H1 (cell line): ENCODE results near the gene LCT. TPM values are rescaled to one million over a fixed set of nuclear protein-coding genes. Genes with fewer than 3 reads are reported as not detected.

ENCODE experiments used
- CTCF ChIA-PET: fragments of 300-600 bp; sonication (Branson Sonifier 250); formaldehyde crosslinking; loops from one replicate; lab custom pipeline; 2021; ENCODE audit not compliant: partially characterized antibody; lab: Charles Lee
- POLR2A ChIA-PET: fragments of 300-600 bp; sonication (Branson Sonifier 250); formaldehyde crosslinking; loops from one replicate; lab custom pipeline; 2021; ENCODE audit warnings: inconsistent platforms; ENCODE audit not compliant: partially characterized antibody; lab: Charles Lee
- DNase-seq, 2 experiments: peaks; one replicate each; pipeline versions ENCODE4 v3.0.0 to v3.0.0-alpha.2; 2010 to 2022; ENCODE audit warnings: low spot score in 2 of 2, low read depth in 1 of 2, mixed read lengths in 1 of 2
- FAIRE-seq: peaks from 2 replicates; lab custom pipeline; 2011; peaks lifted over from hg19 to GRCh38; lab: Jason Lieb, UNC
- H2AFZ ChIP-seq: 2 replicates; pipeline ENCODE4 v1.8.1; 2012; ENCODE audit warnings: low read length, inconsistent platforms
- H2AK5ac ChIP-seq: 2 replicates; pipeline ENCODE4 v1.6.1; 2013; ENCODE audit warnings: low read depth, low read length
- H2BK120ac ChIP-seq: replicated peaks from 2 replicates; pipeline ENCODE3; 2013; ENCODE audit warnings: low read depth, low read length, inconsistent platforms
- H2BK12ac ChIP-seq: 2 replicates; pipeline ENCODE4 v1.6.1; 2013; ENCODE audit warnings: low read depth, low read length
- H2BK15ac ChIP-seq: 2 replicates; pipeline ENCODE4 v1.6.1; 2013; ENCODE audit warnings: low read length
- H2BK20ac ChIP-seq: 2 replicates; pipeline ENCODE4 v1.6.1; 2013; ENCODE audit warnings: low read length
- H2BK5ac ChIP-seq: 2 replicates; pipeline ENCODE4 v1.6.1; 2013; ENCODE audit warnings: low read depth, low read length
- H3K14ac ChIP-seq: 2 replicates; pipeline ENCODE4 v1.6.1; 2013; ENCODE audit warnings: inconsistent platforms; ENCODE audit not compliant: insufficient read length
- H3K18ac ChIP-seq: 2 replicates; pipeline ENCODE4 v1.6.1; 2013; ENCODE audit warnings: low read length; ENCODE audit errors: extremely low read depth
- H3K23ac ChIP-seq: 2 replicates; pipeline ENCODE4 v1.6.1; 2013; ENCODE audit warnings: inconsistent platforms; ENCODE audit not compliant: insufficient read length
- H3K23me2 ChIP-seq: 2 replicates; pipeline ENCODE4 v1.6.1; 2013; ENCODE audit warnings: low read depth, low read length
- H3K27ac ChIP-seq: 2 replicates; pipeline ENCODE4 v1.6.1; 2011; ENCODE audit warnings: low read depth, low read length, inconsistent platforms
- H3K27me3 ChIP-seq, 4 experiments: replicated peaks in 1 of 4; 1 replicate in 1 of 4; 2 replicates in 3 of 4; pipeline versions ENCODE4 v1.6.1 to v1.8.1; 2011 to 2013; ENCODE audit warnings: low read length in 3 of 4, mild to moderate bottlenecking in 3 of 4, inconsistent platforms in 2 of 4, mixed read lengths in 2 of 4, moderate library complexity in 1 of 4; ENCODE audit not compliant: control insufficient read depth in 3 of 4, insufficient read depth in 3 of 4; ENCODE audit errors: extremely low read depth in 1 of 4
- H3K36me3 ChIP-seq, 4 experiments: 2 replicates each; pipeline versions ENCODE4 v1.6.1 to v1.8.1; 2011 to 2013; ENCODE audit warnings: mild to moderate bottlenecking in 4 of 4, low read length in 3 of 4, moderate library complexity in 2 of 4, control low read depth in 1 of 4, inconsistent platforms in 1 of 4; ENCODE audit not compliant: insufficient read depth in 4 of 4, control insufficient read depth in 2 of 4
- H3K4ac ChIP-seq: replicated peaks from 2 replicates; pipeline ENCODE3; 2013; ENCODE audit warnings: low read length, low read depth, mixed read lengths, inconsistent platforms; ENCODE audit not compliant: insufficient read length
- H3K4me1 ChIP-seq, 4 experiments: replicated peaks in 1 of 4; 1 replicate in 1 of 4; 2 replicates in 3 of 4; pipeline versions ENCODE4 v1.6.1 to v1.8.1; 2011 to 2013; ENCODE audit warnings: low read length in 3 of 4, inconsistent platforms in 2 of 4, mixed read lengths in 1 of 4; ENCODE audit not compliant: insufficient read depth in 4 of 4, control insufficient read depth in 3 of 4
- H3K4me2 ChIP-seq, 2 experiments: 2 replicates each; pipeline versions ENCODE4 v1.6.1 to v1.8.1; 2011 to 2013; ENCODE audit warnings: low read depth in 2 of 2, low read length in 2 of 2, control low read depth in 1 of 2, inconsistent platforms in 1 of 2, mild to moderate bottlenecking in 1 of 2; ENCODE audit not compliant: insufficient read depth in 1 of 2
- H3K4me3 ChIP-seq, 4 experiments: fragments of 200-600, 300-600 bp in 1 of 4; sonication (generic), shearing (Covaris generic), sonication (Bioruptor Twin) in 1 of 4; 2 replicates each; pipeline versions ENCODE4 v1.5.1 to v1.8.1; 2011 to 2016; ENCODE audit warnings: low read length in 4 of 4, low read depth in 3 of 4, control low read depth in 2 of 4, inconsistent platforms in 2 of 4, mild to moderate bottlenecking in 2 of 4, mixed read lengths in 1 of 4, moderate library complexity in 1 of 4; ENCODE audit not compliant: insufficient read depth in 2 of 4; ENCODE audit errors: extremely low read depth in 1 of 4
- H3K56ac ChIP-seq: replicated peaks from 2 replicates; pipeline ENCODE3; 2013; ENCODE audit warnings: low read depth, mild to moderate bottlenecking, mixed read lengths, low read length, inconsistent platforms; ENCODE audit not compliant: insufficient read length
- H3K79me1 ChIP-seq: 2 replicates; pipeline ENCODE4 v1.6.1; 2013; ENCODE audit warnings: low read depth, low read length, control low read depth
- H3K79me2 ChIP-seq, 2 experiments: 2 replicates each; pipeline versions ENCODE4 v1.6.1 to v1.8.1; 2012 to 2013; ENCODE audit warnings: low read length in 2 of 2, mild to moderate bottlenecking in 2 of 2, inconsistent platforms in 1 of 2; ENCODE audit not compliant: insufficient read depth in 2 of 2, control insufficient read depth in 1 of 2
- H3K9ac ChIP-seq, 4 experiments: replicated peaks in 1 of 4; 1 replicate in 1 of 4; 2 replicates in 3 of 4; pipeline versions ENCODE4 v1.6.1 to v1.8.1; 2011 to 2013; ENCODE audit warnings: low read depth in 3 of 4, low read length in 3 of 4, control low read depth in 2 of 4, mild to moderate bottlenecking in 2 of 4, moderate library complexity in 2 of 4, inconsistent platforms in 1 of 4; ENCODE audit errors: extremely low read depth in 1 of 4
- H3K9me3 ChIP-seq, 2 experiments: 2 replicates each; pipeline versions ENCODE4 v1.6.1 to v1.8.1; 2012 to 2013; ENCODE audit warnings: mild to moderate bottlenecking in 2 of 2, moderate library complexity in 2 of 2, control low read depth in 1 of 2, inconsistent platforms in 1 of 2, low read depth in 1 of 2, low read length in 1 of 2, mixed read lengths in 1 of 2; ENCODE audit not compliant: insufficient read depth in 2 of 2
- H4K20me1 ChIP-seq, 2 experiments: replicated peaks in 1 of 2; 2 replicates each; pipeline versions ENCODE3 to v1.8.1; 2011 to 2013; ENCODE audit warnings: inconsistent platforms in 2 of 2, low read length in 2 of 2, mild to moderate bottlenecking in 1 of 2; ENCODE audit not compliant: insufficient read depth in 2 of 2, control insufficient read depth in 1 of 2
- H4K5ac ChIP-seq: 2 replicates; pipeline ENCODE4 v1.6.1; 2013; ENCODE audit warnings: low read length, low read depth, mixed read lengths, inconsistent platforms; ENCODE audit not compliant: insufficient read length
- H4K8ac ChIP-seq: 2 replicates; pipeline ENCODE4 v1.8.0; 2013; ENCODE audit warnings: mild to moderate bottlenecking, moderate library complexity, low read length, inconsistent platforms; ENCODE audit not compliant: insufficient read depth; ENCODE audit errors: extremely low read depth
- H4K91ac ChIP-seq: replicated peaks from 2 replicates; pipeline ENCODE3; 2013; ENCODE audit warnings: low read length, mixed read lengths, inconsistent platforms; ENCODE audit not compliant: insufficient read length
- EZH2 ChIP-seq: fragments of 200-600 bp; sonication (generic); IDR thresholded peaks from 2 replicates; pipeline ENCODE4 v1.7.1; 2012; ENCODE audit warnings: low read depth, mild to moderate bottlenecking, moderate library complexity, low read length, inconsistent platforms; ENCODE audit not compliant: severe bottlenecking
- SRF ChIP-seq: IDR thresholded peaks from 2 replicates; pipeline ENCODE4 v1.6.1; 2011; ENCODE audit warnings: mild to moderate bottlenecking, low read depth, low read length, moderate library complexity
- WGBS, 2 experiments: shearing (Covaris generic) in 1 of 2; methylation state at CpG; one replicate each; pipeline versions ENCODE4 v1.1.6 to v1.1.7; 2013 to 2015; ENCODE audit warnings: low lambda C conversion rate in 2 of 2, mixed read lengths in 2 of 2, inconsistent platforms in 1 of 2, low coverage in 1 of 2, missing lambda C conversion rate in 1 of 2; ENCODE audit not compliant: insufficient replicate concordance in 2 of 2, insufficient coverage in 1 of 2, insufficient read length in 1 of 2; ENCODE audit errors: extremely low coverage in 1 of 2, missing lambda C conversion rate in 1 of 2; 5-methylcytosine and 5-hydroxymethylcytosine counted together
- polyA plus RNA-seq, 7 experiments: library from polyadenylated mRNA; depleted of rRNA in 3 of 7; stranded (reverse) in 5 of 7; unstranded in 2 of 7; fragments of >200 nt in 5 of 7; fragments of 200-250 nt in 2 of 7; gene quantifications; 1 replicate in 5 of 7; 2 replicates in 1 of 7; 4 replicates in 1 of 7; pipeline versions ENCODE4 v1.2.1 to v1.2.3, GENCODE V29; 2011 to 2013; ENCODE audit warnings: missing spikeins in 2 of 7, mixed read lengths in 2 of 7
- total RNA-seq: library from RNA; stranded (reverse); fragmentation: NEBNext Ultra II Directional; extraction: Animal tissue kit (Norgen Biotek cat#: 25700); gene quantifications from 2 replicates; pipeline ENCODE4 v1.2.1, GENCODE V29; 2021

Gene LCT
- total and polyA plus RNA-seq, 2 of the 8 experiments (the other 6 are each of a cell fraction or from before 2014, with no cell fraction given) = 0.06 TPM; not detected in 1

- Histone ChIP-seq H3K4ac (no peak overlapping the region), H3K14ac (no peak overlapping the region), H3K79me1 (peaks cover 8% of the 10 kb centered on the region), H2BK15ac (no peak overlapping the region), H3K27me3 (no peaks in the 10 kb centered on the region), H3K23ac (no peak overlapping the region), H3K4me2 (no peak overlapping the region), H4K5ac (no peak overlapping the region), H4K8ac (no peak overlapping the region), H2BK20ac (no peak overlapping the region), H4K20me1 (peaks cover 7 to 15% of the 10 kb centered on the region in 2 experiments), H3K79me2 (peaks cover 0 to 44% of the 10 kb centered on the region in 2 experiments), H3K27ac (no peak overlapping the region), H2BK5ac (no peak overlapping the region), H2BK12ac (no peak overlapping the region), H3K4me3 (no peak overlapping the region), H2AK5ac (no peak overlapping the region), H2AFZ (no peak overlapping the region), H2BK120ac (no peak overlapping the region), H3K18ac (no peak overlapping the region), H3K36me3 (peaks cover 27 to 76% (median 57%) of the 10 kb centered on the region in 4 experiments), H3K56ac (no peak overlapping the region), H3K9ac (no peak overlapping the region), H3K4me1 (peaks cover 2 to 12% (median 5%) of the 10 kb centered on the region in 4 experiments; a peak in 6 of 7 replicates), H4K91ac (no peak overlapping the region), H3K9me3 (no peaks in the 10 kb centered on the region), H3K23me2 (peaks cover 7% of the 10 kb centered on the region; the same call in 1 of the 2 replicates)
- FAIRE-seq = no peak
- CTCF ChIA-PET = interaction anchor here (0.6 to 0.8 kb wide), 3 partner anchors 63 to 1725 kb away, joined by 3 to 4 read pairs (median 4); no protein-coding TSS in a partner anchor
- POLR2A ChIA-PET = interaction anchor here (0.8 to 1.9 kb wide), 5 partner anchors 9 to 32 kb away, joined by 3 to 7 read pairs (median 4); no protein-coding TSS in a partner anchor
- 93% methylated on average over 1 of the region's 1 CpG; no CpG with 5 or more reads in 1 of the 2 experiments for WGBS, 2 experiments
- TF ChIP-seq SRF (no peak), EZH2 (no peak)
- DNase-seq = no peak
Measured at GRCh38 chr2:135870571-135870970, 33.6 kb upstream of the LCT start.
